Measurements from ENCODE around the gene IGSF3. TPM values are rescaled to one million over a fixed set of nuclear protein-coding genes. Genes with fewer than 3 reads are reported as not detected.

The IGSF3 gene
- total RNA-seq, 2 experiments from 2014 or later, result 3.8 to 4.1 TPM

GRCh38 chr1:116529199-116529631 lies 138.3 kb downstream of the IGSF3 start:
- CTCF ChIA-PET, result no interaction called here
- POLR2A ChIA-PET, result no interaction called here
- ATAC-seq, result no peak
- no peaks in the 10 kb centered on the region for H3K27me3 Mint-ChIP-seq
- H3K4me1 Mint-ChIP-seq, result no peaks in the 10 kb centered on the region
- DNase-seq, result no peak
- peaks cover 36% of the 10 kb centered on the region for H3K36me3 Mint-ChIP-seq (ENCODE audit: low read depth)
- H3K4me3 Mint-ChIP-seq, result no peak overlapping the region
- intact Hi-C loops (cut with DNase I, micrococcal nuclease), result no loop called here
- H3K9me3 Mint-ChIP-seq (ENCODE audit: low read depth), result peaks cover 5% of the 10 kb centered on the region
- no peak overlapping the region for H3K27ac Mint-ChIP-seq

- ATAC-seq, result no peak
- Mint-ChIP-seq H3K4me3 (no peak overlapping the region), H3K27me3 (no peaks in the 10 kb centered on the region), H3K9me3 (ENCODE audit: low read depth) (peaks cover 5% of the 10 kb centered on the region), H3K4me1 (no peaks in the 10 kb centered on the region), H3K36me3 (ENCODE audit: low read depth) (peaks cover 30% of the 10 kb centered on the region), H3K27ac (no peak overlapping the region)
- intact Hi-C loops (cut with DNase I, micrococcal nuclease), result no loop called here
- DNase-seq, result no peak
- CTCF ChIA-PET, result no interaction called here
- POLR2A ChIA-PET, result no interaction called here
Measured at GRCh38 chr1:116528329-116529083, 139.0 kb downstream of the IGSF3 start.

GRCh38 chr1:116525440-116525839 lies 142.1 kb downstream of the IGSF3 start:
- POLR2A ChIA-PET, result no interaction called here
- Mint-ChIP-seq H3K4me1 (no peaks in the 10 kb centered on the region), H3K36me3 (ENCODE audit: low read depth) (peaks cover 17% of the 10 kb centered on the region), H3K4me3 (no peak overlapping the region), H3K27me3 (no peaks in the 10 kb centered on the region), H3K27ac (no peak overlapping the region), H3K9me3 (ENCODE audit: low read depth) (peaks cover 5% of the 10 kb centered on the region)
- DNase-seq (no peak), ATAC-seq (no peak)
- intact Hi-C loops (cut with DNase I, micrococcal nuclease), result no loop called here
- CTCF ChIA-PET, result no interaction called here

Small RNA genes within 50 kb of the gene (microRNA-seq; reads per million reads assigned to microRNA genes)
- not detected for gene MIR320B1 (ENCODE audit: borderline replicate concordance)
- gene MIR548AC (ENCODE audit: borderline replicate concordance), result not detected

Other genes starting within 250 kb of the IGSF3 start
- 10 to 100 TPM; 12.4 to 16.0 TPM for gene CD58, start 96.7 kb downstream of the IGSF3 start, total RNA-seq
- gene CD2, start 86.7 kb upstream of the IGSF3 start, total RNA-seq, result 100 to 1,000 TPM; 287 to 291 TPM
- gene PTGFRN, start 242.2 kb upstream of the IGSF3 start, total RNA-seq, result 10 to 100 TPM; 11.6 to 11.8 TPM